Small intestine (tissue), 16 donors: ENCODE results near the gene CNTNAP1. TPM values are rescaled to one million over a fixed set of nuclear protein-coding genes. Genes with fewer than 3 reads are reported as not detected.

Source experiments
- DNase-seq, 2 donors: peaks; one replicate each; pipeline versions ENCODE4 v3.0.0 to v3.0.0-alpha.2; 2013
- FAIRE-seq: peaks from 2 replicates; lab custom pipeline; 2012; peaks lifted over from hg19 to GRCh38; lab: Jason Lieb, UNC
- H3K27ac ChIP-seq, 3 donors: one replicate each; pipeline ENCODE4 v1.5.1; 2013; ENCODE audit warnings: low read length in 2 of 3, mild to moderate bottlenecking in 2 of 3, control low read depth in 1 of 3, inconsistent platforms in 1 of 3, low read depth in 1 of 3, moderate library complexity in 1 of 3
- H3K27me3 ChIP-seq, 3 donors: one replicate each; pipeline ENCODE4 v1.6.1; 2013; ENCODE audit warnings: low read length in 3 of 3, inconsistent platforms in 1 of 3; ENCODE audit not compliant: control insufficient read depth in 3 of 3, insufficient read depth in 3 of 3
- H3K36me3 ChIP-seq, 3 donors: one replicate each; pipeline ENCODE4 v1.6.1; 2013; ENCODE audit warnings: low read length in 3 of 3, inconsistent platforms in 1 of 3, low read depth in 1 of 3, mild to moderate bottlenecking in 1 of 3, moderate library complexity in 1 of 3; ENCODE audit not compliant: control insufficient read depth in 3 of 3, insufficient read depth in 2 of 3
- H3K4me1 ChIP-seq, 3 donors: one replicate each; pipeline ENCODE4 v1.6.1; 2013; ENCODE audit warnings: low read length in 2 of 3, inconsistent platforms in 1 of 3, low read depth in 1 of 3, mild to moderate bottlenecking in 1 of 3, moderate library complexity in 1 of 3; ENCODE audit not compliant: control insufficient read depth in 3 of 3, insufficient read depth in 2 of 3
- H3K4me3 ChIP-seq, 3 donors: one replicate each; pipeline ENCODE4 v1.5.1; 2013; ENCODE audit warnings: low read length in 3 of 3, control low read depth in 1 of 3, inconsistent platforms in 1 of 3, low read depth in 1 of 3, mild to moderate bottlenecking in 1 of 3, moderate library complexity in 1 of 3
- H3K9me3 ChIP-seq, 2 donors: one replicate each; pipeline ENCODE4 v1.6.1; 2013; ENCODE audit warnings: low read depth in 1 of 2, low read length in 1 of 2; ENCODE audit not compliant: control insufficient read depth in 2 of 2, insufficient read depth in 1 of 2
- WGBS, 3 donors: extraction: QIAGEN DNeasy Blood & Tissue Kit; methylation state at CpG; one replicate each; pipeline ENCODE4 v1.1.7; 2013; 5-methylcytosine and 5-hydroxymethylcytosine counted together
- long read RNA-seq, 10 donors: transcript quantifications; one replicate each; lab custom pipeline, GENCODE V29; 2026
- polyA plus RNA-seq, 4 donors: library from polyadenylated mRNA; stranded (reverse) in 3 of 4; unstranded in 1 of 4; fragments of 200-250 nt in 3 of 4; fragments of 120-200 nt in 1 of 4; gene quantifications; one replicate each; pipeline versions ENCODE4 v1.2.1 to v1.2.3, GENCODE V29; 2013
- donor health status: healthy with polysubstance abuse.
- donor health status: control.
- donor health status: control.
- donor health status: Bipolar disorder and iron deficiency.
- donor health status: healthy.

The CNTNAP1 gene
- 1 to 10 TPM in 2 of 4 donors, under 1 TPM in 1, not detected in 1; 0.54 to 2.7 (median 2.5) TPM for polyA plus RNA-seq
- long read RNA-seq, donor 1 = 0 reads
- long read RNA-seq, donor 2 = 0 reads
- long read RNA-seq, donor 3 = 0 reads
- long read RNA-seq, donor 4 = 0 reads
- long read RNA-seq, donor 5 = 0 reads
- long read RNA-seq, donor 6 = 0 reads
- long read RNA-seq, donor 7 = 0 reads
- long read RNA-seq, donor 8 = 0 reads
- long read RNA-seq, donor 9 = 0 reads
- long read RNA-seq, donor 10 = 0 reads

- Histone ChIP-seq H3K27ac (peak within 1 kb of the TSS in 2 of 3 donors; percentile 47 to 54), H3K4me1 (peaks cover 2 to 83% (median 18%) of the 10 kb centered on the region in 3 donors), H3K4me3 (peak within 1 kb of the TSS in 2 of 3 donors; percentile 34 to 48), H3K36me3 (peaks cover 0 to 15% (median 0%) of the 10 kb centered on the region in 3 donors), H3K9me3 (peaks cover 0 to 1% of the 10 kb centered on the region in 2 donors), H3K27me3 (peaks cover 0 to 64% (median 2%) of the 10 kb centered on the region in 3 donors)
- peak in 1 of 2 donors; percentile 64 for DNase-seq
- WGBS, 3 donors = 8 to 9% (median 9%) methylated on average over 21 to 22 of the region's 22 CpGs
- FAIRE-seq = no peak
Observed at GRCh38 chr17:42681976-42682721, at the start of gene CNTNAP1. Gene CNTNAP1, plus strand, starts transcription at chr17:42682531. Its CDS starts 299 bp downstream, at chr17:42682830.

- 21 to 67% (median 50%) methylated on average over 9 of the region's 9 CpGs for WGBS, 3 donors
Observed at GRCh38 chr17:42632949-42633444, 49.3 kb upstream of the CNTNAP1 start.

GRCh38 chr17:42639525-42640113 is 42.7 kb upstream of the CNTNAP1 start:
- FAIRE-seq = no peak
- H3K27me3 ChIP-seq = peaks cover 0 to 4% (median 0%) of the 10 kb centered on the region in 3 donors

More at GRCh38 chr17:42632949-42633444, 49.3 kb upstream of the CNTNAP1 start:
- Histone ChIP-seq H3K9me3 (no peaks in the 10 kb centered on the region), H3K27me3 (no peaks in the 10 kb centered on the region), H3K4me1 (no peaks in the 10 kb centered on the region), H3K36me3 (no peaks in the 10 kb centered on the region), H3K27ac (peak overlapping the region in 2 of 3 donors; percentile 24 to 66), H3K4me3 (no peak overlapping the region)
- DNase-seq (peak; percentile 63 to 86), FAIRE-seq (no peak)

GRCh38 chr17:42640121-42640520 is 42.2 kb upstream of the CNTNAP1 start:
- Histone ChIP-seq H3K36me3 (no peaks in the 10 kb centered on the region), H3K4me1 (no peaks in the 10 kb centered on the region), H3K27me3 (peaks cover 0 to 5% (median 0%) of the 10 kb centered on the region in 3 donors), H3K27ac (no peak overlapping the region), H3K9me3 (no peaks in the 10 kb centered on the region), H3K4me3 (no peak overlapping the region)
- DNase-seq (no peak), FAIRE-seq (no peak)
- WGBS, 3 donors = 87 to 89% (median 88%) methylated on average over 4 of the region's 4 CpGs

More at GRCh38 chr17:42639525-42640113, 42.7 kb upstream of the CNTNAP1 start:
- Histone ChIP-seq H3K27ac (no peak overlapping the region), H3K4me1 (no peaks in the 10 kb centered on the region), H3K36me3 (no peaks in the 10 kb centered on the region), H3K9me3 (no peaks in the 10 kb centered on the region), H3K4me3 (no peak overlapping the region)
- WGBS, 3 donors = 68 to 83% (median 77%) methylated on average over 6 of the region's 7 CpGs
- DNase-seq = no peak

GRCh38 chr17:42642336-42642735 is 40.0 kb upstream of the CNTNAP1 start:
- FAIRE-seq (no peak), DNase-seq (no peak)
- Histone ChIP-seq H3K27ac (no peak overlapping the region), H3K4me3 (no peak overlapping the region), H3K27me3 (peaks cover 0 to 6% (median 0%) of the 10 kb centered on the region in 3 donors), H3K36me3 (no peaks in the 10 kb centered on the region), H3K4me1 (no peaks in the 10 kb centered on the region), H3K9me3 (no peaks in the 10 kb centered on the region)
- 31 to 48% (median 34%) methylated on average over 2 of the region's 2 CpGs for WGBS, 3 donors

- Histone ChIP-seq H3K4me3 (no peak overlapping the region), H3K27ac (no peak overlapping the region), H3K4me1 (no peaks in the 10 kb centered on the region), H3K36me3 (no peaks in the 10 kb centered on the region), H3K9me3 (no peaks in the 10 kb centered on the region), H3K27me3 (peaks cover 0 to 5% (median 0%) of the 10 kb centered on the region in 3 donors)
- FAIRE-seq (no peak), DNase-seq (no peak)
- 81 to 85% (median 82%) methylated on average over 5 of the region's 5 CpGs for WGBS, 3 donors
Observed at GRCh38 chr17:42647778-42648177, 34.6 kb upstream of the CNTNAP1 start.

- Histone ChIP-seq H3K27me3 (peaks cover 0 to 19% (median 0%) of the 10 kb centered on the region in 3 donors), H3K36me3 (no peaks in the 10 kb centered on the region), H3K9me3 (no peaks in the 10 kb centered on the region), H3K4me3 (no peak overlapping the region), H3K4me1 (peaks cover 0 to 9% (median 0%) of the 10 kb centered on the region in 3 donors), H3K27ac (no peak overlapping the region)
- DNase-seq = no peak
- WGBS, 3 donors = 68 to 73% (median 68%) methylated on average over 4 of the region's 4 CpGs
- FAIRE-seq = no peak
Observed at GRCh38 chr17:42651392-42651791, 30.9 kb upstream of the CNTNAP1 start.
